ENCODE measurements around the gene ZNF324.

The ZNF324 gene

DNA sequence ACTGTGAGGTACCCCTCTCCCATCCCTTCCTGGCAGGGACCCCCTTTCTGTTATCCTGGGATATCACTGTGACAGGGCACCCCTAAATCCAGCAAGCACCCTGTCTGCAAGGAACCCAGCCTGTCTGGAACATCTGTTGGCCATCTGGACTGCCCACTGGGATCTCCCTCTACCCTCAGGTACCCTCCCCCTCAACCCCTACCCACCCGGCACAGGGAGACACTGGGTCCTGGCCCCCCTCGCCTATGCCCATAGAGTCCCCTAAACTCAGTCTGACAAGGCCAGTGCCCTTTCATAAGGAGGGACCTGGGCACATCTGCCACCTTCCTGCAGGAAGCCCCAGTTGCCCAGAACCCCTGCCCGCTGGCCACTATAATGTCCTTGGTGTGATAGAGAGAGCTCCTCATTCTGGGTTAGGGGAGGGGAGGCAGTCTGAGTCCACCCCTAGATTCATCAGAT lies 47.7 kb downstream of the ZNF324 start:
- no peak for ATAC-seq
- TF ChIP-seq CSDC2 (CRISPR knock-in tag; IDR thresholded peaks at IDR 0.05) (no peak), ZFP30 (CRISPR knock-in tag; IDR thresholded peaks at IDR 0.05) (no peak), ARNTL (CRISPR knock-in tag; IDR thresholded peaks at IDR 0.05; ENCODE audit: borderline replicate concordance, low read depth) (no peak), TCF4 (CRISPR knock-in tag; IDR thresholded peaks at IDR 0.05; ENCODE audit: borderline replicate concordance) (no peak), ZNF565 (CRISPR knock-in tag; conservative IDR thresholded peaks at IDR 0.05; ENCODE audit: low read depth) (no peak), PPARA (CRISPR knock-in tag; IDR thresholded peaks at IDR 0.05; ENCODE audit: borderline replicate concordance) (no peak), GLIS3 (CRISPR knock-in tag; IDR thresholded peaks at IDR 0.05) (no peak), ZNF70 (CRISPR knock-in tag; IDR thresholded peaks at IDR 0.05) (no peak), ZNF8 (CRISPR knock-in tag; IDR thresholded peaks at IDR 0.05) (no peak), ZFP3 (CRISPR knock-in tag; IDR thresholded peaks at IDR 0.05) (no peak), ISL1 (CRISPR knock-in tag; IDR thresholded peaks at IDR 0.05) (no peak)
- TF ChIP-seq, protein P1, sequence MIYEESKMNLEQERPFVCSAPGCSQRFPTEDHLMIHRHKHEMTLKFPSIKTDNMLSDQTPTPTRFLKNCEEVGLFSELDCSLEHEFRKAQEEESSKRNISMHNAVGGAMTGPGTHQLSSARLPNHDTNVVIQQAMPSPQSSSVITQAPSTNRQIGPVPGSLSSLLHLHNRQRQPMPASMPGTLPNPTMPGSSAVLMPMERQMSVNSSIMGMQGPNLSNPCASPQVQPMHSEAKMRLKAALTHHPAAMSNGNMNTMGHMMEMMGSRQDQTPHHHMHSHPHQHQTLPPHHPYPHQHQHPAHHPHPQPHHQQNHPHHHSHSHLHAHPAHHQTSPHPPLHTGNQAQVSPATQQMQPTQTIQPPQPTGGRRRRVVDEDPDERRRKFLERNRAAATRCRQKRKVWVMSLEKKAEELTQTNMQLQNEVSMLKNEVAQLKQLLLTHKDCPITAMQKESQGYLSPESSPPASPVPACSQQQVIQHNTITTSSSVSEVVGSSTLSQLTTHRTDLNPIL (CRISPR knock-in tag; IDR thresholded peaks at IDR 0.05; ENCODE audit: low read depth): no peak
- TF ChIP-seq, protein P2, sequence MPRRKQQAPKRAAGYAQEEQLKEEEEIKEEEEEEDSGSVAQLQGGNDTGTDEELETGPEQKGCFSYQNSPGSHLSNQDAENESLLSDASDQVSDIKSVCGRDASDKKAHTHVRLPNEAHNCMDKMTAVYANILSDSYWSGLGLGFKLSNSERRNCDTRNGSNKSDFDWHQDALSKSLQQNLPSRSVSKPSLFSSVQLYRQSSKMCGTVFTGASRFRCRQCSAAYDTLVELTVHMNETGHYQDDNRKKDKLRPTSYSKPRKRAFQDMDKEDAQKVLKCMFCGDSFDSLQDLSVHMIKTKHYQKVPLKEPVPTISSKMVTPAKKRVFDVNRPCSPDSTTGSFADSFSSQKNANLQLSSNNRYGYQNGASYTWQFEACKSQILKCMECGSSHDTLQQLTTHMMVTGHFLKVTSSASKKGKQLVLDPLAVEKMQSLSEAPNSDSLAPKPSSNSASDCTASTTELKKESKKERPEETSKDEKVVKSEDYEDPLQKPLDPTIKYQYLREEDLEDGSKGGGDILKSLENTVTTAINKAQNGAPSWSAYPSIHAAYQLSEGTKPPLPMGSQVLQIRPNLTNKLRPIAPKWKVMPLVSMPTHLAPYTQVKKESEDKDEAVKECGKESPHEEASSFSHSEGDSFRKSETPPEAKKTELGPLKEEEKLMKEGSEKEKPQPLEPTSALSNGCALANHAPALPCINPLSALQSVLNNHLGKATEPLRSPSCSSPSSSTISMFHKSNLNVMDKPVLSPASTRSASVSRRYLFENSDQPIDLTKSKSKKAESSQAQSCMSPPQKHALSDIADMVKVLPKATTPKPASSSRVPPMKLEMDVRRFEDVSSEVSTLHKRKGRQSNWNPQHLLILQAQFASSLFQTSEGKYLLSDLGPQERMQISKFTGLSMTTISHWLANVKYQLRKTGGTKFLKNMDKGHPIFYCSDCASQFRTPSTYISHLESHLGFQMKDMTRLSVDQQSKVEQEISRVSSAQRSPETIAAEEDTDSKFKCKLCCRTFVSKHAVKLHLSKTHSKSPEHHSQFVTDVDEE (CRISPR knock-in tag; IDR thresholded peaks at IDR 0.05): no peak
- TF ChIP-seq, protein P3, sequence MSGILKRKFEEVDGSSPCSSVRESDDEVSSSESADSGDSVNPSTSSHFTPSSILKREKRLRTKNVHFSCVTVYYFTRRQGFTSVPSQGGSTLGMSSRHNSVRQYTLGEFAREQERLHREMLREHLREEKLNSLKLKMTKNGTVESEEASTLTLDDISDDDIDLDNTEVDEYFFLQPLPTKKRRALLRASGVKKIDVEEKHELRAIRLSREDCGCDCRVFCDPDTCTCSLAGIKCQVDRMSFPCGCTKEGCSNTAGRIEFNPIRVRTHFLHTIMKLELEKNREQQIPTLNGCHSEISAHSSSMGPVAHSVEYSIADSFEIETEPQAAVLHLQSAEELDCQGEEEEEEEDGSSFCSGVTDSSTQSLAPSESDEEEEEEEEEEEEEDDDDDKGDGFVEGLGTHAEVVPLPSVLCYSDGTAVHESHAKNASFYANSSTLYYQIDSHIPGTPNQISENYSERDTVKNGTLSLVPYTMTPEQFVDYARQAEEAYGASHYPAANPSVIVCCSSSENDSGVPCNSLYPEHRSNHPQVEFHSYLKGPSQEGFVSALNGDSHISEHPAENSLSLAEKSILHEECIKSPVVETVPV (CRISPR knock-in tag; IDR thresholded peaks at IDR 0.05): no peak
- TF ChIP-seq, protein P4, sequence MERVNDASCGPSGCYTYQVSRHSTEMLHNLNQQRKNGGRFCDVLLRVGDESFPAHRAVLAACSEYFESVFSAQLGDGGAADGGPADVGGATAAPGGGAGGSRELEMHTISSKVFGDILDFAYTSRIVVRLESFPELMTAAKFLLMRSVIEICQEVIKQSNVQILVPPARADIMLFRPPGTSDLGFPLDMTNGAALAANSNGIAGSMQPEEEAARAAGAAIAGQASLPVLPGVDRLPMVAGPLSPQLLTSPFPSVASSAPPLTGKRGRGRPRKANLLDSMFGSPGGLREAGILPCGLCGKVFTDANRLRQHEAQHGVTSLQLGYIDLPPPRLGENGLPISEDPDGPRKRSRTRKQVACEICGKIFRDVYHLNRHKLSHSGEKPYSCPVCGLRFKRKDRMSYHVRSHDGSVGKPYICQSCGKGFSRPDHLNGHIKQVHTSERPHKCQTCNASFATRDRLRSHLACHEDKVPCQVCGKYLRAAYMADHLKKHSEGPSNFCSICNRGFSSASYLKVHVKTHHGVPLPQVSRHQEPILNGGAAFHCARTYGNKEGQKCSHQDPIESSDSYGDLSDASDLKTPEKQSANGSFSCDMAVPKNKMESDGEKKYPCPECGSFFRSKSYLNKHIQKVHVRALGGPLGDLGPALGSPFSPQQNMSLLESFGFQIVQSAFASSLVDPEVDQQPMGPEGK (CRISPR knock-in tag; IDR thresholded peaks at IDR 0.05; ENCODE audit: borderline replicate concordance): no peak
- TF ChIP-seq, protein P5, sequence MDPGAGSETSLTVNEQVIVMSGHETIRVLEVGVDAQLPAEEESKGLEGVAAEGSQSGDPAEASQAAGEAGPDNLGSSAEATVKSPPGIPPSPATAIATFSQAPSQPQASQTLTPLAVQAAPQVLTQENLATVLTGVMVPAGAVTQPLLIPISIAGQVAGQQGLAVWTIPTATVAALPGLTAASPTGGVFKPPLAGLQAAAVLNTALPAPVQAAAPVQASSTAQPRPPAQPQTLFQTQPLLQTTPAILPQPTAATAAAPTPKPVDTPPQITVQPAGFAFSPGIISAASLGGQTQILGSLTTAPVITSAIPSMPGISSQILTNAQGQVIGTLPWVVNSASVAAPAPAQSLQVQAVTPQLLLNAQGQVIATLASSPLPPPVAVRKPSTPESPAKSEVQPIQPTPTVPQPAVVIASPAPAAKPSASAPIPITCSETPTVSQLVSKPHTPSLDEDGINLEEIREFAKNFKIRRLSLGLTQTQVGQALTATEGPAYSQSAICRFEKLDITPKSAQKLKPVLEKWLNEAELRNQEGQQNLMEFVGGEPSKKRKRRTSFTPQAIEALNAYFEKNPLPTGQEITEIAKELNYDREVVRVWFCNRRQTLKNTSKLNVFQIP (CRISPR knock-in tag; IDR thresholded peaks at IDR 0.05; ENCODE audit: borderline replicate concordance, low read depth): no peak

DNA sequence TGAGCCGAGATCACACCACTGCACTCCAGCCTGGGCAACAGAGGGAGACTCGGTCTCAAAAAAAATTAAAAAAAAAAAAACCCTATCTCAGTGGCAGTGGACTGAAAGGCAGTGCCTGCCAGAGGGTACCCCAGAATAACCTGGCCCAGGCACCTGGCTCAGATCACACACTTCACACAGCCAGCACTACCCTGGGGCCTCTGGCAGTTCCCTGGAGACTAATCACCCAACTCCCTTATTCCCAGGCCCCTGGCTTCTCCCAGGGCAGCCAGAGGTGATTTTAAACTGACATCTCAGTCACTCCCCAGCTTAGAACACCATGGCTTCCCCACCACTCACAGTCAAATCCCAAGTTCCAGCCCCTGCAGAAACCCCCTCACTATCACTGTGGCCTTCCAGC lies 48.4 kb downstream of the ZNF324 start:
- no peak for TF ChIP-seq ZNF8 (CRISPR knock-in tag; IDR thresholded peaks at IDR 0.05)
- TF ChIP-seq ARNTL (CRISPR knock-in tag; IDR thresholded peaks at IDR 0.05; ENCODE audit: borderline replicate concordance, low read depth): no peak
- TF ChIP-seq, protein P5 (CRISPR knock-in tag; IDR thresholded peaks at IDR 0.05; ENCODE audit: borderline replicate concordance, low read depth): no peak
- TF ChIP-seq ISL1 (CRISPR knock-in tag; IDR thresholded peaks at IDR 0.05): no peak
- no peak for TF ChIP-seq ZFP30 (CRISPR knock-in tag; IDR thresholded peaks at IDR 0.05)
- TF ChIP-seq, protein P2 (CRISPR knock-in tag; IDR thresholded peaks at IDR 0.05): no peak
- TF ChIP-seq TCF4 (CRISPR knock-in tag; IDR thresholded peaks at IDR 0.05; ENCODE audit: borderline replicate concordance): no peak
- TF ChIP-seq ZNF70 (CRISPR knock-in tag; IDR thresholded peaks at IDR 0.05): no peak
- no peak for TF ChIP-seq ESRRG (CRISPR knock-in tag; IDR thresholded peaks at IDR 0.05)
- no peak for TF ChIP-seq RARB (CRISPR knock-in tag; IDR thresholded peaks at IDR 0.05)

More for the DNA sequence above, 48.4 kb downstream of the ZNF324 start:
- ATAC-seq: no peak
